Measurements from ENCODE around the gene FOXC1.
A peak's percentile ranks its signal among the peaks of the same experiment; 100 is the strongest.

The FOXC1 gene

GRCh38 chr6:1605004-1605892, 4.5 kb upstream of the FOXC1 start:
- no peaks in the 10 kb centered on the region for H3K9me3 ChIP-seq (ENCODE audit: control insufficient read depth in 2 of 2, low read length in 2 of 2)
- peaks cover 69 to 86% of the 10 kb centered on the region in 2 donors for H3K27me3 ChIP-seq (ENCODE audit: control insufficient read depth in 2 of 2, insufficient read depth in 2 of 2, low read length in 2 of 2)
- H3K4me1 ChIP-seq (ENCODE audit: control insufficient read depth in 2 of 2, insufficient read depth in 2 of 2, low read length in 2 of 2) = peaks cover 22 to 31% of the 10 kb centered on the region in 2 donors
- no peaks in the 10 kb centered on the region for H3K36me3 ChIP-seq (ENCODE audit: control insufficient read depth in 2 of 2, insufficient read depth in 2 of 2, low read length in 2 of 2)
- H3K9ac ChIP-seq (ENCODE audit: low read depth in 1 of 2, low read length in 2 of 2) = no peak overlapping the region
- peak overlapping the region; percentile 37 to 41 for H3K4me3 ChIP-seq (ENCODE audit: low read length in 2 of 2)
- no peak overlapping the region for H3K27ac ChIP-seq (ENCODE audit: low read depth in 2 of 2, low read length in 2 of 2)

DNA sequence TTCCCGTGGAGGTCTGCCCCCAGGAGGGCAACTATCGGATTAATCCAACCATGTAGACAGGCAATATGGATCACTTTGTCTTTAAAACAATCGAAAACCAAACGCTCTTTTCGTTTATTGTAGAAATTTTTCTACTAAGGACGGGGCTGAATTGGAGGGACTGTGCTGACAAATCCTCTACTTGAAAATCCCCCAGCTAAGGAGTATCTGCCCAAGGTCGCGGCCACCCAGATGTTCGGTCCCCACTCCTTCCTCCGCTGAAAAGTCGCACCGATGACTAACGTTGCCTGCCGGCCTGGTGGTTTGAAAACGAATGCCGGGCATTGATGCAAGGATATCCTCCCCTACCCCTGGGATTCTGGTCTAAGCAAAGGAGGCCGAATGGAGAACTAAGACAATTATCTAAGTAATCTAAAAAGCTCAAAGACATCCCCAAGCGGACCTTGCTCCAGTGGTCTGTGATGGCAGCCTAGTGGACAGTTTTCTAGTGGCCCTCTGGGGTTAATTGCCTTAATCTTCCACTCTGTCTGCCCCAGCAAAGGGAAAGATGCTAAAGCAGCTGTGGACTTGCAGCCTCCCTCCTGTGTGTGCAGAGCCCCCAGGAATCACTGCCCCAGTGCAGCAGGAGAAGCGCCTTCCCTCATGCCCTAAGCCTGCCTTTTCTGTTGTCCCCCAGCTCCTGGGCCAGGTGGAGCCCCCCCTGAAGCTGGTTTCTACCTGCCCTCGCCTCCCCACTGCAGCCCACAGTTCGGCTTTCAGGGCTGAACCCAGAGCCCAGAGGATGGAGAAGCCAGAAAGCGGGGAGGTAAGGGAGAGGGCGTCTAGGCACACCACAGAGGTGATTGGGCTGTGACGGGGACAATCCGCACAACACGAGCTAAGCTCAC, 3.6 kb upstream of the FOXC1 start:
- Histone ChIP-seq H3K4me1 (ENCODE audit: control insufficient read depth in 2 of 2, insufficient read depth in 2 of 2, low read length in 2 of 2) (peaks cover 21 to 32% of the 10 kb centered on the region in 2 donors), H3K27ac (ENCODE audit: low read depth in 2 of 2, low read length in 2 of 2) (no peak overlapping the region), H3K9ac (ENCODE audit: low read depth in 1 of 2, low read length in 2 of 2) (no peak overlapping the region), H3K27me3 (ENCODE audit: control insufficient read depth in 2 of 2, insufficient read depth in 2 of 2, low read length in 2 of 2) (peaks cover 67 to 84% of the 10 kb centered on the region in 2 donors), H3K4me3 (ENCODE audit: low read length in 2 of 2) (no peak overlapping the region), H3K9me3 (ENCODE audit: control insufficient read depth in 2 of 2, low read length in 2 of 2) (no peaks in the 10 kb centered on the region), H3K36me3 (ENCODE audit: control insufficient read depth in 2 of 2, insufficient read depth in 2 of 2, low read length in 2 of 2) (no peaks in the 10 kb centered on the region)

- Histone ChIP-seq H3K4me1 (ENCODE audit: control insufficient read depth in 2 of 2, insufficient read depth in 2 of 2, low read length in 2 of 2) (peaks cover 21 to 31% of the 10 kb centered on the region in 2 donors), H3K9ac (ENCODE audit: low read depth in 1 of 2, low read length in 2 of 2) (no peak overlapping the region), H3K27me3 (ENCODE audit: control insufficient read depth in 2 of 2, insufficient read depth in 2 of 2, low read length in 2 of 2) (peaks cover 65 to 78% of the 10 kb centered on the region in 2 donors), H3K36me3 (ENCODE audit: control insufficient read depth in 2 of 2, insufficient read depth in 2 of 2, low read length in 2 of 2) (no peaks in the 10 kb centered on the region), H3K9me3 (ENCODE audit: control insufficient read depth in 2 of 2, low read length in 2 of 2) (no peaks in the 10 kb centered on the region), H3K27ac (ENCODE audit: low read depth in 2 of 2, low read length in 2 of 2) (no peak overlapping the region), H3K4me3 (ENCODE audit: low read length in 2 of 2) (no peak overlapping the region)
These were observed 2.8 kb upstream of the FOXC1 start for GRCh38 chr6:1606780-1607515.

DNA sequence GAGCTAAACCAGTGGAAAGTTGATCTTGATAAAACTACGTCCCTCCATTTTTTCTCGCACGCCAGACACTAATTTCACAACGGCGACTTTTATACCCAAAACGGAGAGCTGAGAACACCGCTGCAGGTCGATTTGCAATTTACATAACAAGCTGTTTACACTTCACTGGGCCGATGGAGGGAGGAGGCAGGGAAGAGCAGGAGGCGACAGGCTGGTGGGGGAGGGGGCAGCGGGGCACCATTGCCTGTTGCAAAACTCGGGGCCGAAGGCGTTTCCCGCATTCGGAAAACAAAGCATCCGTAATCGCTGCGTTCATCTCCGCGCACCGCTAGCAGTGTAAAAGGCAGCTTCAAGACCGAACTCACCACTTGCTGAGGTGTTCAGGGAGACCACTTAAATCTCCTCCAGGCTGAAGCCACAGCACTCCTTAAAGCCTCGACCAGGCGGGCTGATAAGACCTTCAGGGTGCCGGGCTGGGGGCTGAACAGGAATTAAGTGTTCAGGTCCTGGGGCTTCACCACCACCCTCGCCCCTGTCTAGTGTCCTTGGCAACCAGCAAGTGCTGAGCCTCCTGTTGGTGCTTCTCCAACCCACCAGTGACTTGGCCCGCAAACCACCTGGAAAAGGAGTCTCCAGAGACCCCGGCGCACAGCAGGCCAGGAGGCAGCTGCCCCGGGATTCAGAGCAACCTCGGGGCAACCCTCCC, 2.0 kb upstream of the FOXC1 start:
- Histone ChIP-seq H3K36me3 (ENCODE audit: control insufficient read depth in 2 of 2, insufficient read depth in 2 of 2, low read length in 2 of 2) (no peaks in the 10 kb centered on the region), H3K4me1 (ENCODE audit: control insufficient read depth in 2 of 2, insufficient read depth in 2 of 2, low read length in 2 of 2) (peaks cover 22 to 31% of the 10 kb centered on the region in 2 donors), H3K27me3 (ENCODE audit: control insufficient read depth in 2 of 2, insufficient read depth in 2 of 2, low read length in 2 of 2) (peaks cover 64 to 78% of the 10 kb centered on the region in 2 donors), H3K27ac (ENCODE audit: low read depth in 2 of 2, low read length in 2 of 2) (no peak overlapping the region), H3K4me3 (ENCODE audit: low read length in 2 of 2) (no peak overlapping the region), H3K9me3 (ENCODE audit: control insufficient read depth in 2 of 2, low read length in 2 of 2) (no peaks in the 10 kb centered on the region), H3K9ac (ENCODE audit: low read depth in 1 of 2, low read length in 2 of 2) (no peak overlapping the region)

- no peak overlapping the region for H3K9ac ChIP-seq (ENCODE audit: low read depth in 1 of 2, low read length in 2 of 2)
- H3K4me1 ChIP-seq (ENCODE audit: control insufficient read depth in 2 of 2, insufficient read depth in 2 of 2, low read length in 2 of 2) = peaks cover 22 to 31% of the 10 kb centered on the region in 2 donors
- no peaks in the 10 kb centered on the region for H3K36me3 ChIP-seq (ENCODE audit: control insufficient read depth in 2 of 2, insufficient read depth in 2 of 2, low read length in 2 of 2)
- no peak overlapping the region for H3K27ac ChIP-seq (ENCODE audit: low read depth in 2 of 2, low read length in 2 of 2)
- H3K9me3 ChIP-seq (ENCODE audit: control insufficient read depth in 2 of 2, low read length in 2 of 2) = no peaks in the 10 kb centered on the region
- H3K4me3 ChIP-seq (ENCODE audit: low read length in 2 of 2) = no peak overlapping the region
- H3K27me3 ChIP-seq (ENCODE audit: control insufficient read depth in 2 of 2, insufficient read depth in 2 of 2, low read length in 2 of 2) = peaks cover 64 to 78% of the 10 kb centered on the region in 2 donors
These were observed 1.3 kb upstream of the FOXC1 start for GRCh38 chr6:1608222-1609040.

GRCh38 chr6:1609041-1609647, 571 bp upstream of the FOXC1 start:
- no peaks in the 10 kb centered on the region for H3K36me3 ChIP-seq (ENCODE audit: control insufficient read depth in 2 of 2, insufficient read depth in 2 of 2, low read length in 2 of 2)
- H3K9me3 ChIP-seq (ENCODE audit: control insufficient read depth in 2 of 2, low read length in 2 of 2) = no peaks in the 10 kb centered on the region
- H3K9ac ChIP-seq (ENCODE audit: low read depth in 1 of 2, low read length in 2 of 2) = peak overlapping the region in 1 of 2 donors; percentile 48
- peaks cover 65 to 78% of the 10 kb centered on the region in 2 donors for H3K27me3 ChIP-seq (ENCODE audit: control insufficient read depth in 2 of 2, insufficient read depth in 2 of 2, low read length in 2 of 2)
- peak overlapping the region in 1 of 2 donors; percentile 15 for H3K27ac ChIP-seq (ENCODE audit: low read depth in 2 of 2, low read length in 2 of 2)
- peaks cover 24 to 28% of the 10 kb centered on the region in 2 donors for H3K4me1 ChIP-seq (ENCODE audit: control insufficient read depth in 2 of 2, insufficient read depth in 2 of 2, low read length in 2 of 2)
- peak overlapping the region; percentile 41 to 52 for H3K4me3 ChIP-seq (ENCODE audit: low read length in 2 of 2)

GRCh38 chr6:1610497-1611321, 994 bp downstream of the FOXC1 start:
- H3K27me3 ChIP-seq (ENCODE audit: control insufficient read depth in 2 of 2, insufficient read depth in 2 of 2, low read length in 2 of 2) = peaks cover 57 to 78% of the 10 kb centered on the region in 2 donors
- peak overlapping the region; percentile 3 to 16 for H3K27ac ChIP-seq (ENCODE audit: low read depth in 2 of 2, low read length in 2 of 2)
- peaks cover 15 to 18% of the 10 kb centered on the region in 2 donors for H3K4me1 ChIP-seq (ENCODE audit: control insufficient read depth in 2 of 2, insufficient read depth in 2 of 2, low read length in 2 of 2)
- H3K36me3 ChIP-seq (ENCODE audit: control insufficient read depth in 2 of 2, insufficient read depth in 2 of 2, low read length in 2 of 2) = no peaks in the 10 kb centered on the region
- peak overlapping the region; percentile 62 to 64 for H3K4me3 ChIP-seq (ENCODE audit: low read length in 2 of 2)
- H3K9me3 ChIP-seq (ENCODE audit: control insufficient read depth in 2 of 2, low read length in 2 of 2) = no peaks in the 10 kb centered on the region
- H3K9ac ChIP-seq (ENCODE audit: low read depth in 1 of 2, low read length in 2 of 2) = no peak overlapping the region

DNA sequence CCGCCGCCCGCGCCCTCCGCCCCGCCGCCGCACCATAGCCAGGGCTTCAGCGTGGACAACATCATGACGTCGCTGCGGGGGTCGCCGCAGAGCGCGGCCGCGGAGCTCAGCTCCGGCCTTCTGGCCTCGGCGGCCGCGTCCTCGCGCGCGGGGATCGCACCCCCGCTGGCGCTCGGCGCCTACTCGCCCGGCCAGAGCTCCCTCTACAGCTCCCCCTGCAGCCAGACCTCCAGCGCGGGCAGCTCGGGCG, 1.5 kb downstream of the FOXC1 start:
- Histone ChIP-seq H3K4me1 (ENCODE audit: control insufficient read depth in 2 of 2, insufficient read depth in 2 of 2, low read length in 2 of 2) (peaks cover 15 to 18% of the 10 kb centered on the region in 2 donors), H3K27ac (ENCODE audit: low read depth in 2 of 2, low read length in 2 of 2) (no peak overlapping the region), H3K4me3 (ENCODE audit: low read length in 2 of 2) (peak overlapping the region in 1 of 2 donors; percentile 64), H3K9me3 (ENCODE audit: control insufficient read depth in 2 of 2, low read length in 2 of 2) (no peaks in the 10 kb centered on the region), H3K36me3 (ENCODE audit: control insufficient read depth in 2 of 2, insufficient read depth in 2 of 2, low read length in 2 of 2) (no peaks in the 10 kb centered on the region), H3K9ac (ENCODE audit: low read depth in 1 of 2, low read length in 2 of 2) (no peak overlapping the region), H3K27me3 (ENCODE audit: control insufficient read depth in 2 of 2, insufficient read depth in 2 of 2, low read length in 2 of 2) (peaks cover 52 to 74% of the 10 kb centered on the region in 2 donors)
